NK-92 (cell line): ENCODE data around the gene COX20.
"Not testable (repeated sequence)": the region's sequence is repeated elsewhere in the genome, so short reads cannot be mapped to it uniquely, and the experiment has no call there.

Experiments
- DNase-seq: peaks from one replicate; lab custom pipeline; 2025; ENCODE audit not compliant: unreplicated experiment; lab: John Stamatoyannopoulos, UW

COX20 gene

GRCh38 chr1:244821134-244821533 lies 14.3 kb upstream of the COX20 start:
- no peak for DNase-seq

GRCh38 chr1:244822878-244823277 lies 12.6 kb upstream of the COX20 start:
- no peak for DNase-seq

- no peak for DNase-seq
Observed at GRCh38 chr1:244826712-244827111, 8.7 kb upstream of the COX20 start.

- DNase-seq: no peak
Observed at GRCh38 chr1:244830639-244831038, 4.8 kb upstream of the COX20 start.

- not testable (repeated sequence) for DNase-seq
Observed at GRCh38 chr1:244833260-244833659, 2.2 kb upstream of the COX20 start.

GRCh38 chr1:244833734-244834542 lies 1.5 kb upstream of the COX20 start:
- DNase-seq: no peak

- peak; percentile 55 for DNase-seq
Observed at GRCh38 chr1:244834543-244835275, 749 bp upstream of the COX20 start.

GRCh38 chr1:244836135-244836521 lies 670 bp downstream of the COX20 start:
- no peak for DNase-seq

GRCh38 chr1:244836584-244836983 lies 1.1 kb downstream of the COX20 start:
- DNase-seq: no peak

- DNase-seq: no peak
Observed at GRCh38 chr1:244837597-244838258, 2.3 kb downstream of the COX20 start.

GRCh38 chr1:244839656-244840055 lies 4.2 kb downstream of the COX20 start:
- no peak for DNase-seq

GRCh38 chr1:244840219-244840794 lies 4.8 kb downstream of the COX20 start:
- DNase-seq: no peak

- DNase-seq: no peak
Observed at GRCh38 chr1:244841273-244841927, 5.9 kb downstream of the COX20 start.

- DNase-seq: no peak
Observed at GRCh38 chr1:244843148-244843978, 7.9 kb downstream of the COX20 start.

- DNase-seq: no peak
Observed at GRCh38 chr1:244844155-244845121, 9.0 kb downstream of the COX20 start.

GRCh38 chr1:244846653-244847052 lies 11.2 kb downstream of the COX20 start:
- DNase-seq: no peak

- DNase-seq: no peak
Observed at GRCh38 chr1:244849189-244849866, 13.9 kb downstream of the COX20 start.

- DNase-seq: no peak
Observed at GRCh38 chr1:244850099-244850852, 14.8 kb downstream of the COX20 start.
